T-cell (primary cell): Measurements from ENCODE around the gene LDLRAP1. TPM values are rescaled to one million over a fixed set of nuclear protein-coding genes. Genes with fewer than 3 reads are reported as not detected.
A peak's percentile ranks its signal among the peaks of the same experiment; 100 is the strongest.

Experiments used
- ATAC-seq, 4 experiments: fragments of 200-7000 bp in 3 of 4; fragments of 150-1000 bp in 1 of 4; cut with Tn5 transposase; replicated peaks in 1 of 4; 1 replicate in 3 of 4; 2 replicates in 1 of 4; pipeline ENCODE4 v1.10.0; 2021; ENCODE audit warnings: moderate library complexity in 3 of 4, mild to moderate bottlenecking in 2 of 4, moderate number of reproducible peaks in 1 of 4
- CTCF ChIA-PET, 2 donors: fragments of 300-600 bp; sonication (Branson Sonifier 250); formaldehyde crosslinking; loops; one replicate each; lab custom pipeline; 2022; ENCODE audit warnings: antibody characterized with exemption in 2 of 2; lab: Charles Lee
- POLR2A ChIA-PET, 2 donors: fragments of 300-600 bp; sonication (Branson Sonifier 250); formaldehyde crosslinking; loops; one replicate each; lab custom pipeline; 2022; ENCODE audit warnings: antibody characterized with exemption in 2 of 2; lab: Charles Lee
- DNase-seq, 35 experiments: peaks; one replicate each; pipeline versions ENCODE4 v3.0.0 to v3.0.0-alpha.2; 2013 to 2023
- H3K27ac ChIP-seq: one replicate; pipeline ENCODE4 v1.5.1; 2013; ENCODE audit warnings: low read length
- H3K27me3 ChIP-seq, 2 experiments: replicated peaks in 1 of 2; 1 replicate in 1 of 2; 2 replicates in 1 of 2; pipeline versions ENCODE4 v1.6.1 to v1.7.0; 2013; ENCODE audit warnings: low read length in 1 of 2, mixed read lengths in 1 of 2; ENCODE audit not compliant: control insufficient read depth in 2 of 2, insufficient read depth in 2 of 2; ENCODE audit errors: extremely low read depth in 1 of 2
- H3K36me3 ChIP-seq, 2 donors: 1 replicate in 1 of 2; 2 replicates in 1 of 2; pipeline versions ENCODE4 v1.6.1 to v1.7.0; 2013; ENCODE audit warnings: low read length in 1 of 2; ENCODE audit not compliant: control insufficient read depth in 2 of 2, insufficient read depth in 1 of 2; ENCODE audit errors: extremely low read depth in 1 of 2
- H3K4me1 ChIP-seq, 2 experiments: 1 replicate in 1 of 2; 2 replicates in 1 of 2; pipeline versions ENCODE4 v1.6.1 to v1.7.0; 2013; ENCODE audit warnings: low read length in 2 of 2, mixed read lengths in 1 of 2; ENCODE audit not compliant: insufficient read depth in 2 of 2, control insufficient read depth in 1 of 2; ENCODE audit errors: extremely low read depth in 1 of 2
- H3K4me3 ChIP-seq, 2 donors: 1 replicate in 1 of 2; 2 replicates in 1 of 2; pipeline versions ENCODE4 v1.5.1 to v1.7.0; 2013; ENCODE audit warnings: mild to moderate bottlenecking in 2 of 2, low read length in 1 of 2, moderate library complexity in 1 of 2; ENCODE audit not compliant: control insufficient read depth in 1 of 2; ENCODE audit errors: extremely low read depth in 1 of 2
- H3K9me3 ChIP-seq: 2 replicates; pipeline ENCODE4 v1.7.0; 2013
- H3K27ac Mint-ChIP-seq, 2 donors: one replicate each; pipeline ENCODE4 v1.8.0; 2020 to 2021; ENCODE audit warnings: mild to moderate bottlenecking in 2 of 2, mixed read lengths in 2 of 2
- H3K27me3 Mint-ChIP-seq, 2 donors: one replicate each; pipeline ENCODE4 v1.8.0; 2021 to 2022; ENCODE audit warnings: mixed read lengths in 2 of 2
- H3K36me3 Mint-ChIP-seq: one replicate; pipeline ENCODE4 v1.8.0; 2021; ENCODE audit warnings: mixed read lengths
- H3K4me1 Mint-ChIP-seq, 3 donors: one replicate each; pipeline ENCODE4 v1.8.0; 2020 to 2022; ENCODE audit warnings: mixed read lengths in 3 of 3, mild to moderate bottlenecking in 1 of 3
- H3K4me3 Mint-ChIP-seq, 3 donors: one replicate each; pipeline ENCODE4 v1.8.0; 2020 to 2022; ENCODE audit warnings: mild to moderate bottlenecking in 3 of 3, mixed read lengths in 3 of 3, moderate library complexity in 3 of 3
- H3K9me3 Mint-ChIP-seq, 3 donors: one replicate each; pipeline ENCODE4 v1.8.0; 2020 to 2022; ENCODE audit warnings: mixed read lengths in 3 of 3
- WGBS: methylation state at CpG from one replicate; pipeline ENCODE4 v1.1.5; 2013; ENCODE audit warnings: missing lambda C conversion rate; ENCODE audit not compliant: insufficient coverage; 5-methylcytosine and 5-hydroxymethylcytosine counted together
- total RNA-seq, 35 experiments: library from RNA in 6 of 35; stranded (reverse) in 6 of 35; fragments of 120-200 nt in 1 of 35; gene quantifications; one replicate each; pipeline versions ENCODE4 v1.2.1 to v1.2.4 and lab custom pipeline; 2013 to 2026

LDLRAP1 gene
- total RNA-seq, 5 donors from 2014 or later (not counting 1 experiment from before 2014, with no cell fraction given) = 143 to 298 (median 222) TPM

- no peaks in the 10 kb centered on the region for H3K36me3 ChIP-seq
- H3K9me3 Mint-ChIP-seq = no peaks in the 10 kb centered on the region
- ChIA-PET POLR2A (no interaction called here), CTCF (no interaction called here)
- no peaks in the 10 kb centered on the region for H3K27me3 Mint-ChIP-seq
- no peak overlapping the region for H3K27ac Mint-ChIP-seq
- H3K27ac ChIP-seq = no peak overlapping the region
- no peaks in the 10 kb centered on the region for H3K36me3 Mint-ChIP-seq
- DNase-seq = no peak
- ATAC-seq = no peak
- H3K4me1 Mint-ChIP-seq = peaks cover 0 to 11% (median 0%) of the 10 kb centered on the region in 3 donors
- WGBS = 83% methylated on average over 1 of the region's 3 CpGs
- H3K4me3 Mint-ChIP-seq = no peak overlapping the region
- H3K4me1 ChIP-seq = peaks cover 0 to 2% of the 10 kb centered on the region in 2 experiments
- peaks cover 0 to 13% of the 10 kb centered on the region in 2 experiments for H3K27me3 ChIP-seq
- no peak overlapping the region for H3K4me3 ChIP-seq
- H3K9me3 ChIP-seq = no peaks in the 10 kb centered on the region
Observed at GRCh38 chr1:25532970-25533369, 10.4 kb upstream of the LDLRAP1 start.

GRCh38 chr1:25533775-25534409 is 9.5 kb upstream of the LDLRAP1 start:
- no peak overlapping the region for H3K27ac Mint-ChIP-seq
- Histone ChIP-seq H3K4me3 (no peak overlapping the region), H3K27me3 (peaks cover 0 to 9% of the 10 kb centered on the region in 2 experiments), H3K4me1 (peaks cover 0 to 2% of the 10 kb centered on the region in 2 experiments), H3K36me3 (no peaks in the 10 kb centered on the region), H3K9me3 (no peaks in the 10 kb centered on the region), H3K27ac (no peak overlapping the region)
- DNase-seq (no peak), ATAC-seq (no peak)
- H3K36me3 Mint-ChIP-seq = no peaks in the 10 kb centered on the region
- H3K27me3 Mint-ChIP-seq = no peaks in the 10 kb centered on the region
- no peak overlapping the region for H3K4me3 Mint-ChIP-seq
- no peaks in the 10 kb centered on the region for H3K9me3 Mint-ChIP-seq
- CTCF ChIA-PET = no interaction called here
- peaks cover 0 to 14% (median 0%) of the 10 kb centered on the region in 3 donors for H3K4me1 Mint-ChIP-seq
- WGBS = 96% methylated on average over 5 of the region's 9 CpGs
- POLR2A ChIA-PET = no interaction called here

GRCh38 chr1:25534410-25534788 is 9.0 kb upstream of the LDLRAP1 start:
- DNase-seq (no peak), ATAC-seq (no peak)
- H3K9me3 ChIP-seq = no peaks in the 10 kb centered on the region
- H3K27me3 ChIP-seq = peaks cover 0 to 6% of the 10 kb centered on the region in 2 experiments
- Mint-ChIP-seq H3K36me3 (no peaks in the 10 kb centered on the region), H3K9me3 (no peaks in the 10 kb centered on the region), H3K4me1 (peaks cover 0 to 14% (median 0%) of the 10 kb centered on the region in 3 donors), H3K27ac (no peak overlapping the region), H3K4me3 (no peak overlapping the region), H3K27me3 (no peaks in the 10 kb centered on the region)
- CTCF ChIA-PET = no interaction called here
- no peak overlapping the region for H3K4me3 ChIP-seq
- peaks cover 0 to 2% of the 10 kb centered on the region in 2 experiments for H3K4me1 ChIP-seq
- POLR2A ChIA-PET = no interaction called here
- 100% methylated on average over 2 of the region's 4 CpGs for WGBS
- no peak overlapping the region for H3K27ac ChIP-seq
- H3K36me3 ChIP-seq = no peaks in the 10 kb centered on the region

GRCh38 chr1:25536124-25536523 is 7.3 kb upstream of the LDLRAP1 start:
- ChIA-PET CTCF (no interaction called here), POLR2A (no interaction called here)
- H3K27ac Mint-ChIP-seq = no peak overlapping the region
- no peaks in the 10 kb centered on the region for H3K27me3 Mint-ChIP-seq
- no peaks in the 10 kb centered on the region for H3K27me3 ChIP-seq
- H3K4me1 ChIP-seq = no peaks in the 10 kb centered on the region
- H3K9me3 Mint-ChIP-seq = no peaks in the 10 kb centered on the region
- H3K4me3 Mint-ChIP-seq = no peak overlapping the region
- H3K27ac ChIP-seq = no peak overlapping the region
- DNase-seq (no peak), ATAC-seq (no peak)
- no peaks in the 10 kb centered on the region for H3K36me3 Mint-ChIP-seq
- no CpG with 5 or more reads among the region's 3 CpGs for WGBS
- H3K36me3 ChIP-seq = no peaks in the 10 kb centered on the region
- H3K4me1 Mint-ChIP-seq = peaks cover 0 to 14% (median 0%) of the 10 kb centered on the region in 3 donors
- no peak overlapping the region for H3K4me3 ChIP-seq
- no peaks in the 10 kb centered on the region for H3K9me3 ChIP-seq

GRCh38 chr1:25537153-25537831 is 6.1 kb upstream of the LDLRAP1 start:
- Histone ChIP-seq H3K36me3 (no peaks in the 10 kb centered on the region), H3K27ac (no peak overlapping the region), H3K27me3 (no peaks in the 10 kb centered on the region), H3K4me3 (no peak overlapping the region), H3K9me3 (no peaks in the 10 kb centered on the region), H3K4me1 (no peaks in the 10 kb centered on the region)
- ChIA-PET POLR2A (no interaction called here), CTCF (interaction anchor here in 1 of 2 donors (0.6 to 1.2 kb wide), 2 partner anchors 15 to 19 kb away, joined by 3 to 6 read pairs; no protein-coding TSS in a partner anchor)
- Mint-ChIP-seq H3K9me3 (no peaks in the 10 kb centered on the region), H3K36me3 (no peaks in the 10 kb centered on the region), H3K27ac (peak overlapping the region in 1 of 2 donors; percentile 16), H3K4me3 (no peak overlapping the region), H3K27me3 (no peaks in the 10 kb centered on the region), H3K4me1 (peaks cover 0 to 14% (median 3%) of the 10 kb centered on the region in 3 donors)
- 92% methylated on average over 3 of the region's 7 CpGs for WGBS
- DNase-seq (no peak), ATAC-seq (no peak)

GRCh38 chr1:25538191-25538767 is 5.1 kb upstream of the LDLRAP1 start:
- ChIA-PET POLR2A (interaction anchor here in 1 of 2 donors (0.6 kb wide), 1 partner anchor 70 kb away, joined by 13 read pairs; no protein-coding TSS in a partner anchor), CTCF (interaction anchor here (0.6 to 1.2 kb wide), 2 partner anchors 11 to 18 kb away, joined by 3 read pairs; no protein-coding TSS in a partner anchor)
- no peak overlapping the region for H3K4me3 ChIP-seq
- Mint-ChIP-seq H3K4me3 (no peak overlapping the region), H3K4me1 (peaks cover 3 to 9% (median 6%) of the 10 kb centered on the region in 3 donors), H3K27ac (peak overlapping the region in 1 of 2 donors; percentile 17), H3K36me3 (no peaks in the 10 kb centered on the region), H3K27me3 (no peaks in the 10 kb centered on the region), H3K9me3 (no peaks in the 10 kb centered on the region)
- H3K9me3 ChIP-seq = no peaks in the 10 kb centered on the region
- no peaks in the 10 kb centered on the region for H3K36me3 ChIP-seq
- no peak for ATAC-seq
- no peaks in the 10 kb centered on the region for H3K27me3 ChIP-seq
- WGBS = 85% methylated on average over 4 of the region's 4 CpGs
- H3K4me1 ChIP-seq = peaks cover 0 to 3% of the 10 kb centered on the region in 2 experiments
- DNase-seq = no peak
- H3K27ac ChIP-seq = no peak overlapping the region
